SK-N-MC (cell line): Measurements from ENCODE around the gene KRT20.

ENCODE experiments used
- FOXP2 ChIP-seq: optimal IDR thresholded peaks from 2 replicates; pipeline ENCODE3; 2011; ENCODE audit warnings: mild to moderate bottlenecking, moderate library complexity; ENCODE audit not compliant: insufficient read depth; ENCODE audit errors: extremely low read length, control extremely low read depth
- POLR2AphosphoS5 ChIP-seq: IDR thresholded peaks from 2 replicates; pipeline ENCODE4 v1.6.1; 2012; ENCODE audit warnings: mild to moderate bottlenecking, low read depth, low read length, borderline replicate concordance

DNA sequence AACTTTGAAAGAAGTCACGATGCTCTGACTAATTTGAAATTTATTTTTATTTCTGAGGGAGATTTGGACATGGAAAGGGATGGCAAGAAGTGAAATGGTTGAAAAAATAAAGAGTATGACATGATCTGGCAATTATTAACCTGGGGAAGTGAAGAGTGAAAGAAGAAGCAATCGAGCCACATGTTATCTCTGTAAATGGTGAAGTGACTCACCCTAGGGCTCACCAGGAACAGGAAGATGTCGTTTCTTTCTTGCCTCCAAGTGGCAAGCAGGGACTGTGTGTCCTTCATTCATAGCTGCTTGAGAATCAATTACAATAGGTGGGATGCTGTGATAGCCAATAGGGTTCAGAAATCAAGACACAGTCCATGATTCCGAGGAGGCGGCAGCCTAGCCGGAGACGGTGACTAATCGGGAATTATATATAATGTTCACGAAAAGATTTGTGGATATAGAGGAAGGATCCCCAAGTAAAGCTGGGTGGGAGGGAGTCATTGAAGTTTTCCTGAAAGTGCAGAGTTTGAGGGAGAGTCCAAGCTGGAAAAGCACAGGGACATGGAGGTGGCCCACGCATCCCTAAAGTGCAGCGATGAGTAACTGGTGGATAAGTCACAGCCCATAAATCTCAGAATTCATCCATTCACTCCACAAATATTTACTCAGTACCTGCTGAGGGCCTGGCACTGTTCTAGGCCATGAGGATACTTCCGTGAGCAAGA lies 18.2 kb upstream of the KRT20 start:
- TF ChIP-seq POLR2AphosphoS5 (no peak), FOXP2 (no peak)
